GM19372 (cell line): ENCODE data around the gene CDKN2AIPNL.

ENCODE experiments used
- ATAC-seq: cut with Tn5 transposase; IDR thresholded peaks from one replicate; pipeline ENCODE4 v1.9.1; 2021; ENCODE audit warnings: mild to moderate bottlenecking, low read depth, moderate library complexity; ENCODE audit not compliant: unreplicated experiment

CDKN2AIPNL gene, protein sequence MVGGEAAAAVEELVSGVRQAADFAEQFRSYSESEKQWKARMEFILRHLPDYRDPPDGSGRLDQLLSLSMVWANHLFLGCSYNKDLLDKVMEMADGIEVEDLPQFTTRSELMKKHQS

DNA sequence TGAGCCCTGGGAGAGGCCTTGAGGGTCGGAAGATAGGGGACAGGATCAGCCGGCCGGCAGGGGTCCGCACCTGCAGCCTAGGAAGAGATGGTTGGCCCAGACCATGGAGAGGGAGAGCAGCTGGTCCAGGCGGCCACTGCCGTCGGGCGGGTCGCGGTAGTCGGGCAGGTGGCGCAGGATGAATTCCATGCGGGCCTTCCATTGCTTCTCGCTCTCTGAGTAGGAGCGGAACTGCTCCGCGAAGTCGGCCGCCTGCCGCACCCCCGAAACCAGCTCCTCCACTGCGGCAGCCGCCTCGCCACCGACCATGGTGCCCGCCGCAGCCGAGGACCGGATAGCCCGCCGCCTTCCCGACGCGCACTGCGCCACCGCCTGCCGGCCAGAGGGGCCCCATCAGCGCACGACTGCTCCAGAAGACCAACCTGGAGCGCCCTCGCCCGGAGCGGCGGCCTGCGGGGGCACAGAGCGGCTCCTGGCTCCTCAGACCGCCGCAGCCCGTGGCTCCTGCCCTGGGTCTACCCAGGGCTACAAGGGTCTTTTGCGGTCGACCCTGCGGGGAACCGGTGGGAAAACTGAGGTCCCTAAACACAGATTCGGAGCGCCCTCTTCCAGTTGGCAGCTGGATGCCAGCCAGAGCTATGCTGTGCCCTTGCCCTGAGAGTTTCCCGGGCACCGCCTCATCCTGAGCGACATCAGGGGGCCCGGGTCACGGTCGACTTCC lies at the start of gene CDKN2AIPNL:
TSS of gene CDKN2AIPNL (minus strand) at position 336 of the 721 bp plus-strand sequence. CDS start at position 309, 27 bp downstream.
- ATAC-seq, result peak; percentile 98

DNA sequence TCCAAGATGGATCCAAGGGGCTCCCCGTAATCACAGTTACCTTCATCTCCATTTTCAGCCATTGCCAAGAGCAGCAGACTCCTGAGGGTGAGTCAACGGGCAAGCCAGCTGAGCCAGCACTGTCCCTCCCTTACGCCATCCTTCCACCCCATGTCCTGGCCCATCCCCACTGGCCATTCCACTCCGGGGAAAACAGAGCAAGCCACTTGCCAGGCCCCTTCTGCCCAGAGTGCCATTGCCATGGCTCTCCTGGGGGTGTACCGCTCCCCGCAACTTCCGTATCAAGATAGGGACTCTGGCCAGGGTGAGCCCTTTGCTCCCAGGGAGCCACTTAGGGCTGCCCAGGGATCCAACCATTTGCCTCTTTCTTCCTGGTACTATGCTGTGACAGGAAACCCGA lies 48.9 kb upstream of the CDKN2AIPNL start:
- no peak for ATAC-seq

DNA sequence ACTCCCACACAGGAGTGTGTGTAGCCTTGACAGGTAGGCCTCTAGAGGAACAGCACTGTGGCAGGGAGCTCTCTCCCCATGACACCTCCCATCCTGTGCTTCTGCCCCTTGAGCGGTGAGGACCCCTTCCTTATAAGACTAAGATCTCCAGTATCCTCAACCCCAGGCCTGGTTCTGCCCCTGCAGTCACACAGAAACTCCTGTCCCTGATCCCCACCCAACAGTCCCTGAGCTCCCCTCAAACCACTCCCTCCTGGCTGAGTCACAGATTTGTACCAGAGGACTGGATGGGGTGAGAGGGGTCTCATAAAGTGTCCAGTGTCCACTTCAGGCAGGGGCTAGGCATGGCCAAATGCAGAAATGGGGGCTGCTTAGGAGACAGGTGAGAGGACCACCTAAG lies 47.8 kb upstream of the CDKN2AIPNL start:
- ATAC-seq, result no peak

DNA sequence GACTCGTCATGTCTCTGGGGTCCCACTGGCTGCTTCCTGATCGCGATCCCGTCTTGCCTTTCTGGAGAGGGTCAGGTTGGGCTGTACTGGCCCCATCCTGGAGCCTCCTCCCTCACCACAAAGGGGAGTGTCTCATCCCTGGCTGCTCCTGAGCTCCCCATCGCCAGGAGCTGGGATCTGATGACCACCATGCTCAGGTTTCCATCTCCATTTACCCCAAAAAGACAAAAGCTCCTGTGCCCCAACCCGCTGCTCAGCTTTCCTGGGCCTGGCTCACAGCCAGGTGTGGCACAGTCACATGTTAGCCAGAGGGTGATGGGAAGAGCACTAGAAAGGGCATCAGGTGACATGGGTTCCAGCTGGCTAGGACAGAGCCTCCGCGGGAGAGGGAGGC lies 47.3 kb upstream of the CDKN2AIPNL start:
- ATAC-seq, result no peak

DNA sequence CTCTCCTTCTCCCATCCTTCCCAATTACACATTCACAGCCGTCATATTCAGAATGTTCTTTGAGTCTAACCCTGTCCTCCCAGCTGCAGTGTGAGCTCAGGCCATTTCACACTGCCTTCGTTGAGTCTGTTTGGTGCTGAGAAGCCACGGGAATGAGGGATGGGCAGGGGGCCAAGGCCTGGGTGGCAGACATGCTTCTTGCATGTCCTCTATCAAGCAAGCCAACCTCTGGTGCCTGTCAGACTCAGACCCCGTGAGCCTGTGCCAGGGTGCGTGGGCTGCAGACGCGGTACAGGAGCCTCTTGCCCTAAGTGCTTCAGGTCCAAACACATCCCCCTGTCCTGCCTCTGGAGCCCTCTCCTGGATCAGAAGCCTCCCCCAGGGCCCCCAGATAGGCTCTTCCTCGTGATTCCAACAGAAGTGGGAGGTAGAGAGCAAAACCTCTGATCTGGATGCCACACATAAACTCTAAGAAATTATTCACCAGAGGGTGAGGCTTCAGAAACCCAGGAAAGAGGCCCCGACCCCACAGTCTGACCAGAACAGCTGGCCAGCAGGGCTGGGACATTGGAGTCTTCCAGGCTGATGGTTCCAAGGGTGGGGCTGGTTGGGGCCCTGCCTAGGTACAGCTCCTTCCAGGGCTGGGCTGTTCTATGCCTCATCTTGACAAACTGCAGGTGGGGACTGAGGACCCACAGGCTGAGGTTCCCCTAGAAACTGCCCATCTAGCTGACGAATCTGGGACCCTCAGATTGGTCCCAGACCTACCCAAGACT lies 46.7 kb upstream of the CDKN2AIPNL start:
- no peak for ATAC-seq

DNA sequence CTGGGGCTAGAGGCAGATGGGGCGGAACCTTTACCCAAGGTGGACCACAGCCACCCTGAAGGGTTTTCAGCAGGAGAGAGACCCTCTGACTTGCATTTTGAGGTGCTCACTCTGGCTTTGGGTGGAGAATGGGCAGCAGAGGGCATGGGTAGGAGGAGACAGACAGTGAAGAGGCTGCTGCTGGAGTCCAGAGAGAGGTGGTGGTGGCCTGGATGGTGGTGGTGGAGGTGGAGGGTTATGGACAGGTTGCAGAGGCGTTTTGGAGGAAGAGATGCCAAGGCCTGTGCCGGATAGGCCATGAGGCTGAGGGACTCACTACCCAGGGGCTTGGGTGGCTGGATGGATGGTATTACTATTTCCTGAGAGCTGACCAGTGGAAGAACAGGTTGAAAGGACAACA lies 46.1 kb upstream of the CDKN2AIPNL start:
- no peak for ATAC-seq

DNA sequence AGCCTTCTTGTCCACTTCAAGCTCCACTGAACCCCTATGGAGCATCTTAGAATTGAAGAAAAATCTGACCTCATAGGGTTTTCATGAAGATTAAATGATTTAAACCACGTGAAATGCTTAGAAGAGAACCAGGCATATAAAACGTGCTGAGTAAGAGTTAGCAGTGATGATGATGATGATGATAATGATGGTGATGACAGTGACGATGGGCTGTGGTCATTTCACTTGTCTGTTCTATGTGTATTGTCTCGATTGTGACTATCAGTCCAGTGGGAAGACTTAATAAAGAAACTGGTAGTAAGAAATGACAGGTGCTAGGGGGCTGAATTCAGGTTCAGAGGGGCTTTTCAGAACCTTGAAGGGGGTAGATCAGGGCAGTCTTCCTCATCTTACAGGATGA lies 45.1 kb upstream of the CDKN2AIPNL start:
- ATAC-seq, result no peak

DNA sequence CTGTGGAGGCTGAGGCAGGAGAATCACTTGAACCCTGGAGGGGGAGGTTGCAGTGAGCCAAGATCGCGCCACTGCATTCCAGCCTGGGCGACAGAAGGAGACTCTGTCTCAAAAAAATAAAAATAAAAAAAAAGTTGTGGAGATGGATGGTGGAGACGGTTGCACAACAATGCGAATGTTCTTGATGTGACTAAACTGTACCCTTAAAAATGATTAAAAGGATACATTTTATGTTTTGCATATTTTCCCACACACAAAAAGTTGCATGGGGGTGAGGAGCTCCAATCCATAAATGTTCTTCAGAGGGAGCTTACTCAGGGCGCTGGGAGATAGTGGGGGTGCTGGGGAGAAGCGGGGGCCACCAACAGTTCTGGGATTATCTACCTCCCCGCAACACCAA lies 43.8 kb upstream of the CDKN2AIPNL start:
- no peak for ATAC-seq

DNA sequence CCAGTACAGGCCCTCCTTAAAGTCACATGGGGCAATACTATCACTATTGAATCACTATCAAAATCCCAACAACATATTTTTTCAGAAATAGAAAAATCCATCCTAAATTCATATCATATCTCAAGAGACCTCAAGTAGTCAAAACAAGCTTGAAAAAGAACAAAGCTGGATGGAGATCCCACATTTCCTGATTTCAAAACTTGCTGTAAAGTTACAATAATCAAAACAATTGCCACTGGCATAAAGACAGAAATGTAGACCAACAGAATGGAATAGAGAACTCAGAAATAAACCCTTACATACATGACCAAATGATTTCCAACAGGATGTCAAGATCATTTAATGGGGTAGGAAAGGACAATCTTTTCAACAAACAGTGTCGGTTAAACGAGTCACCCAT lies 41.3 kb upstream of the CDKN2AIPNL start:
- ATAC-seq, result no peak

DNA sequence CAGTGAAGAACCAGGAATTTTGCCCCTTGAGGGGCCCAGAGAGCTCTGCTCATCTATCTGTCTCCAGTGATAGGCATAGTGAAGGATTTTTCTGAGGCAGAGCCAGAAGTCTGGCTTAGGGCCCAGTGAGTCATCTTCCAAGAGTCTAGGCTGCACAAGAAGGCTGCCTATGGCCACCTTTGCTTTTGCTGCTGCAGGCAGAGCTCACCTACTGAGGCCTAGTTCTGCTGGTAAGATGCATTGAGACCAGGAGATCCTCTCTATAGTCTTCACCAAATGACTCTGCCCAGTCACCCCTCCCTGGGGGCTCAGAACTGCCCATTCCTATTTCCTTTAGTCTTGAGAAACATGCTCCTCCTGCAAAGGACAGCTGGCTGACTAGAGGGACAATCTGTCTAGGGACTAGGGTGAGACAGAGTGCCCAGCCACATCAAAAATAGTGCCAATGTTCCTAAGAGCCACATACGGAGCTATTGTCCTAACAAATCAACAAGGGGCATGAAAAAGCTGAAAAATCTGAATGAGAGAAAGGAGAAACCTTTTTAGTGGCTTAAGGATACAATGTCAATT lies 40.3 kb upstream of the CDKN2AIPNL start:
- no peak for ATAC-seq

DNA sequence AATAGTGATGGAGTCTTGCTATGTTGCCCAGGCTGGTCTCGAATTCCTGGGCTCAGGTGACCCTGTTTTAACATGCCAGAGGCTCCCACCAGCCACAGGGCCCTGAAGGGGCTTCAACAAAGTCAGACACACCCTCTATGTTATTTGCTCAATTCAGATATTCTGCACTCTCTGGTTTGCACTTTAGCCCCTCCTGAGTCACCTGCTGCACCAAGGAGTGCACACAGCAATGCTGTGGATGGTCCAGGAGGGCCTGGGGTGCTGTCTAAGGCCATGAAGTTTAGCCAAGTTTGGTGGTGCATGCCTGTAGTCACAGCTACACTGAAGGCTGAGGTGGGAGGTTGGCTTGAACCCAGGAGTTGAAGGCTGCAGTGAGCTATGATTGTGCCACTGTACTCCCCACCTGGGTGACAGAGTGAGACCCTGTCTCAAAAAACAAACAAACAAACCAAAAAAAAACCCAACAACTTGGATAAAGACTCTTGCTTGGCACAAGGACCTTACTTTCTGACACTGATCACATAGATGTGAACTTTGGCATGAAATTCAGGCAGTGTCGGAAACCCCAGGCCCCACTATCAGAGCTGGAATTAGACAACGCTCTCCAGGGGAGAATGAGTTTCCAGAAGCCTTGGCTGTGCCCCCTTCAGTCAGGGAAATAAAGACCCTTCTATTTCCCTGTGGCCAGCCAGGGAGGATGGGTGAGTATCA lies 39.7 kb upstream of the CDKN2AIPNL start:
- no peak for ATAC-seq

DNA sequence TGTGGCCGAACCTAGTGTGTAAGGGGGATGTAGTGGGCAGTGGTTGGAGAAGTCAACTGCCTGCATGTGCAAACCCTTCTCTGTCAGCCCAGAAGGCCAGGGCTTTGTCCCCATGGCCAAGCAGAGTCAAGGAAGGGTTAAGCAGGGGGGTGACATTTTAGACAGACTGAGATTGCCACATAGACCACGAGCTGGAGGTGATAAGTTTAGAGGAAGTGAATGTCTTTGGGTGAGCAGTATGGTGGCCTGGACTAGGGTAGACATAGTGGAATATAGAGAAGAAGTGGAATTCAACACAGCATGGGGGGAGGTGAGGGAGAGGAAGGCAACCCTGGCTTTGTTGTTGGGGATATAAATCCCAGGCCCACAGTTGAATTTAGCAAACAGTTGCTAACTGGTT lies 38.7 kb upstream of the CDKN2AIPNL start:
- ATAC-seq, result no peak

DNA sequence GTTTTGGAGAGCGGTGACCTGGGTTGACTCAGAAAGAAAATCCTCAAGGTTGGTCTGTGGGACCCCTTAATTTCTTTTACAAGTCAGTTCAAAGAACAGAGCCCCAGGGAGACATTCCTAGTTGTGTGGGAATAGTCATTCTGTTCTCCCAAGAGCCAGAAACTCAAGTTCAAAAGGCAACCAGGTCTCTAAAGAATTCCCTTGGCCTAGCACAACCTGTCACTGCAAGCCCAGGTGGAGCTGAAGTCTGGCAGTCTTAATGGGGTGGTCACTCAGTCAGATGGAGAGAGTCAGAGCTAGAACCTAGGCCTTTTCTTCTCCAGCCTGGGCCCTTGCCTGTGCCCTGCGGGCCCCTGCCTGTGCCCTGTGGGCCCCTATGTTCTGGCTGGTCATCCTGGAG lies 37.5 kb upstream of the CDKN2AIPNL start:
- ATAC-seq, result no peak

DNA sequence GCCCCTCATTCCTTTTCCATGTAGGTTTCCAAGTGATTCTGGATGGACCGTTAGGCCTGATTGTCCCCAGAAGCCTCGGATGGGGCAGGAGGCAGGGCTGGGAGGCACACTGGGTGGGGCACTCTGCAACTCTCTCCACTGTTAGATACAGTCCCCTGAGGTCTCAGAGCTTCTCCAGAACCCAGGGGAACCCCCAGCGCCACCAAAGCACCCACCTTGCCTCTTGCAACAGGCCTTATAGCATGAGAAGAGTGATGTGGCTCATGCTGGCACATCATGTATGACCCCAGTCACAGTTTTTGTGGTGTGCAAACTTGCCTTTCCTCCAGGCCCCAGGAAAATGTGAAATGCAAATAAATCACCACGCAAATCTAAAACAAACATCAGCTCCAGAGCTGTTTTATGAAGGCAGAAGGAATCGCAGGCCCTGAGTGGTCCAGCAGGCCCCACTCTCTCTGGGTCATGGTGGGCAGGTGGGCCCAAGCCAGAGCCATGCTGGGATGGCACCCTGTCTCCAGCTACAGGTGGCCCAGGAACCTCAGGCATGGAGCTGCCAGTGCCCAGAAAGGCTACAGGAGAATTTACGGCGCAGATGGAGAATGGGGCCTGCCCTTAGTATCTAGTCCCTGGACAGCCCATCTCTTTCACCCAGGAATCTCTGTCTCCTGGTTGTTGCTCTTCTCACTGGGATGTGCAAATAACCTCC lies 36.3 kb upstream of the CDKN2AIPNL start:
- ATAC-seq, result no peak

DNA sequence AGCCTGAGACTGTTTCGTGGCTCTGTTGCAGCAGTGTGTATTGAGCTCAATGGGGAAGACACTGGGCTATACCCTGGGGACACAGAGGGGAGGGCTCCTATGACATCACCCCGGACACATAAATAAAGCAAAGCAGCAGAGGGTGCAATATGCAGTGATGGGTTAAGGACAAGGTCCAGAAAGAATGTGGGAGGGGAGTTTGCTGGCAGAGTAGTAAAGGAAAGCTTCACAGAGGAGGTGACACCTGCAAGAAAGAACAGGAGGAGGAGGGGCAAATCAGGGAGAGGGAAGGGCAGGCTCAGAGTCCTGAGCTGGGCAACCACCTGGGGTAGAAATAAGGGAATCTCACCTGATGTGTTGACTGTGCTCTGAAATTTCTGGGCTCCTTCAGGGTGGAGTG lies 35.3 kb upstream of the CDKN2AIPNL start:
- ATAC-seq, result no peak

DNA sequence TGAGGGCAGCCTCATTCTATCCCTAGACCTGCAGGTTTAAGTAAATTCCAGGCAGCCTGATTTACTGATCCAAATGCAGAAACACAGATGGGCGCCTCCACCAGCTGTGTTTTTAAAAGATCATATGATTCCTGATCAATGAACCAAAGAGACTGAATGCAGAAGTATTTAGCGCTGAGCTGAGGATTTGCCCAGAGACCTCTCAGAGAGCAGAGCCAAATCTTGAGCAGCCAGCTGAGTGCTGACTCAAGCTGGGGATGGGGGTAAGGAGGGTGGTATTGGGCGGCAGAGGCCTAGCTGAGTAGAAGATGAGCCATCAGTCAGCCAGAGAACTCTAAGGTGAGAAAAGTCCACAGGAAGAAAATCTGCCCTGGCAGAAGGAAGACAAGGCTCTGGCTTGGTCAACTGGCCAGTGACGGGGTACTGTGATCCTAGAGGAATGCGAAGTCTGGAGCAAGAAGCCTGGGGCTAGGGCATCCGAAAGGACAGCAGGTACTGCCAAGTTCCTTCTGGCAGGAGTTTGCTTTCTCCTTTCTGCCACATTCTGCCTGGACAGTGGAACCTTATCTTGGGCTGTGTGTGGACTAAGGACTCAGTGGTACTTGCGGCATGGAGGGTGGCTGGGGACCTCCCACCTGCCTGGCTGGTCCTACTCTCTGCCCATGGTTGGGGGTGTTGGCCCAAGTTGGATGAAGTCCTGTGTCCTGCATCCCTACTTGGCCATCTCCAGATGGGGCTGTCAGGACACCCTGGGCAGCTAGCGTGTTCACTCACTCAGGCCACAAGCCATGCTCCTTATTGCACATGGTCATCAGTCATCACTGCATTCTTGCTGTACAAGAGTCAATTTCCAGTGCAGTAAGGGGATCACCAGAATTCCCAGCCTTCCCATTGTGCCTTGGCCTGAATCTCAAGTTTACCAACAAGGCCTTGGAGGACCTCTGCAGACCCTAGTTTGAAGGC lies 34.5 kb upstream of the CDKN2AIPNL start:
- no peak for ATAC-seq

DNA sequence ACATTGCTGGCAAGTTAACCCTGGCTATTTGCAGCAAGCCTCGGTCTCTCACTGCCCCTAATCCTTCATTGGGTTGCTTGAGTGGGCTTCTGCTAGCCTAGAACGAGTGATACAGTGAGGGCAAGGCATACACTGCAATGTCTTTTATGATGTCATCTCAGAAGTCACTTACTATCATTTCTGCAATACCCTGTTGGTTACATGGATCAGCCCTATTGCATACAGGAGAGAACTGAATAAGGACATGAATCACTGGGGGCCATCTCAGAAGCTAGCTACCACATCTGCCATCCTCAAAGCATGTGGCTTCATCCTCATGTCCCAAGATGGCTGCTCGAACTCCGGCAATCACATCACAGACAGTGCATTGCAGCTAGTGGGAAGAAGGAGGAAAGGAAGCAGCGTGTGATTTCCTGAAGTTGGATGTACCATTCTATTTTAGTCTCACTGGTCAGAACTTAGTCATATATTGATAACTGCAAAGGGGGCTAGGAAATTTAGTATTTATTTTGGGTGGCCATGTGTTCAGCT lies 33.3 kb upstream of the CDKN2AIPNL start:
- ATAC-seq, result no peak

DNA sequence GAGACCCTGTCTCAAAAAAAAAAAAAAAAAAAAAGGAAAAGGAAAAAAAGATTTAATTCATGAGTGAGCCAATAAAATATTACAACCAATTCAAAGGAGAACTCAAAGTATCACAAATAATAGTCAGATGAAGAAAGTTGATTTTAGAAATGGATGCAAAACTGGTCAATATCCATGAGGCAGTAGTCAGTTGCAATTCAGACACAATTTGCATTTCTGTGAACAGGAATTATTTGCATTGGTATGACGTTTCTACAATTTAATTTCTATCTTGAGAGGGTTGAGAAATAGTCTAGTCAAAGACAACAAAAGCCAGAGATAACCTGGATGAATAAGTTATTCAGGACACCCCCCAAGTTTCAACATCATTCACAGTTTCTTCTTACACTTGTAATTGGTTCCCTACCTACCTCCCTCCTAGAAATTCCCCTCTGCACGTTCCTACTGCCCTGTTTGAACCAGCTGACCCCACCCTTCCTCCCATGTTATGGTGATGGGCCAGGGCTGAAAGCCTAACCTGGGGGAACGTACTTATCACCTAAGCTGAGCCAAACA lies 28.6 kb upstream of the CDKN2AIPNL start:
- no peak for ATAC-seq
